Skin epidermis (tissue), 12 donors: Measurements from ENCODE around the gene DGKI.

Experiments
- H3K27ac ChIP-seq, 21 experiments: fragments of 200-600 bp; sonication (generic) in 11 of 21; one replicate each; pipeline ENCODE4 v1.5.0; 2020; ENCODE audit warnings: mild to moderate bottlenecking in 3 of 21, inconsistent platforms in 2 of 21, moderate library complexity in 2 of 21
- H3K4me3 ChIP-seq, 7 experiments: fragments of 200-600 bp; sonication (generic) in 2 of 7; one replicate each; pipeline ENCODE4 v1.5.0; 2020; ENCODE audit warnings: inconsistent platforms in 2 of 7, mild to moderate bottlenecking in 2 of 7, moderate library complexity in 1 of 7

Gene DGKI

GRCh38 chr7:137354396-137354795 lies 492.4 kb downstream of the DGKI start:
- Histone ChIP-seq H3K4me3 (no peak overlapping the region), H3K27ac (no peak overlapping the region)

- Histone ChIP-seq H3K27ac (no peak overlapping the region), H3K4me3 (no peak overlapping the region)
These were observed 494.8 kb downstream of the DGKI start for GRCh38 chr7:137351941-137352340.

- H3K27ac ChIP-seq, result no peak overlapping the region
- no peak overlapping the region for H3K4me3 ChIP-seq
These were observed 500.9 kb downstream of the DGKI start for GRCh38 chr7:137345799-137346449.

DNA sequence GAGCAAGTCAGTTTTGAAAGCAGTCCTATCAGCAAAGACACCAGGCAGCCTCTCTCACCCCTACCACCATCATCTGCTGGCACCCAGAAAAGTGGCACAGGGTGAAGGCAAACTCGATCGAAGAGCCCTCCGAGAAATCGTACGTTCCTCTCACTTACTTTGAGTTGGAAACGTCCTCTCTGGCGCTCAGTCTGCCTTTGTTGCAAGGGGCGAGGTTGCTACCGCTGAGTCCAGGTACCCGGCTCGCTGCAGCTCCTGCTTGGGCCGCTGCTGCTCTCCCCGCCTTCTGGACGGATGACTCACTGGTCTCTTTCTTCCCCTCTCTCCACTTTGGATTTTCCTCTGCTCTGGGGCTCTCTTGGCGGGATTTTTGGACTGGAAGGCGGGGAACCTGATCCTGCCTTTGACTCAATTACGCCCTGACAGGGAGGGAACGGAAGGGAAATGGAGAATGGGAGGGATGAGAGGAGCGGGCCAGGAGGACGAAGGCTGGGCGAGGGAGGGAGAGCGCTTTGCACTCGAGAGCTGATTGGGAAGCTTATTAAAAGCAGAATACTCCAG lies 503.4 kb downstream of the DGKI start, which contains the start of gene PTN:
TSS of gene PTN (minus strand) at position 453 of the 561 bp plus-strand sequence. CDS start 88,760 bp downstream, outside the sequence.
- Histone ChIP-seq H3K4me3 (peak within 1 kb of the TSS; percentile 1 to 44 (median 25)), H3K27ac (peak within 1 kb of the TSS in 5 of 21 experiments; percentile 39 to 54 (median 49))

DNA sequence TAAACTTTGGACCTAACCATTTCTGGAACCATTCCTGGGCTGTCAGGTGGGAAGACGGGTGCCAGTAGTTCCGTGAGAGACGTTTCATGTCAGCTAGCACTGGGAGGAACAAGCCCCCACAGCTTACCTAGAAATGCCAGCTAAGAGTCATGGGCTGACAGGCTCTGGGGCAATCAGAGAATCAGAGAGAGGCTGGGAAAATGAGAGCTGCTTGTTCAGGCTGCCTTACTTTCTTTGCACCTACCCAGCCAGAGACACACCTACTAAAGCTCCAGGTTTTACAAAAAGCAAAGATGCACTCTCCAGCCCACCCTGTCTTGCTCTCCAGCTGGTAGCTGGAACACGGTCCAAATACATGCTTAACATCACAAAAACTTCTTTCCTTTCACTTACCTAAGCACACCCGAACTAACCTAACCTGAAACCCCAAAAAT lies 503.9 kb downstream of the DGKI start:
- Histone ChIP-seq H3K4me3 (peak overlapping the region; percentile 1 to 44 (median 25)), H3K27ac (peak overlapping the region in 5 of 21 experiments; percentile 39 to 54 (median 49))

DNA sequence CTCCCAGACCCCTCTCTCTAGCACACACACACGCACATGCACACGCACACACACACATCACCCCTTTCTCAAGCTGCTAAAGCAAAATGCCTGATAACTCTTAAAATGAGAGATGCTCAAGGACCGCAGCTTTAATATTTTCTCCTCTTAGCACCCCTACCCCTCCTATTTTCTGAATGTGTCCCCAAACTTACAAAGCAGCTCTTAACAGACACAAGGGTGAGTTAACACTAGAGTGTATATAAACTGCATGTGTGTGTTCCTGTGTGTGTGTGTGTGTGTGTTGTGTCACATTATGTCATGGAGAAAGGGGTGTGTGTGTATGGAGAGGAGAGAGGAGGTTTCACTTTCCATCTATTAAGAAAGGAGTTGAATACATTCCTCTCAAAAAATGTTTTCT lies 504.5 kb downstream of the DGKI start:
- peak overlapping the region in 1 of 7 experiments; percentile 44 for H3K4me3 ChIP-seq
- peak overlapping the region in 1 of 21 experiments; percentile 42 for H3K27ac ChIP-seq

GRCh38 chr7:137337902-137338301 lies 508.9 kb downstream of the DGKI start:
- Histone ChIP-seq H3K27ac (no peak overlapping the region), H3K4me3 (no peak overlapping the region)

GRCh38 chr7:137335814-137336213 lies 511.0 kb downstream of the DGKI start:
- Histone ChIP-seq H3K4me3 (no peak overlapping the region), H3K27ac (no peak overlapping the region)

GRCh38 chr7:137331378-137331777 lies 515.4 kb downstream of the DGKI start:
- H3K4me3 ChIP-seq, result no peak overlapping the region
- no peak overlapping the region for H3K27ac ChIP-seq
